Measurements from ENCODE around the gene SNRPA.
"Not testable (repeated sequence)": the region's sequence is repeated elsewhere in the genome, so short reads cannot be mapped to it uniquely, and the experiment has no call there.

Gene SNRPA

DNA sequence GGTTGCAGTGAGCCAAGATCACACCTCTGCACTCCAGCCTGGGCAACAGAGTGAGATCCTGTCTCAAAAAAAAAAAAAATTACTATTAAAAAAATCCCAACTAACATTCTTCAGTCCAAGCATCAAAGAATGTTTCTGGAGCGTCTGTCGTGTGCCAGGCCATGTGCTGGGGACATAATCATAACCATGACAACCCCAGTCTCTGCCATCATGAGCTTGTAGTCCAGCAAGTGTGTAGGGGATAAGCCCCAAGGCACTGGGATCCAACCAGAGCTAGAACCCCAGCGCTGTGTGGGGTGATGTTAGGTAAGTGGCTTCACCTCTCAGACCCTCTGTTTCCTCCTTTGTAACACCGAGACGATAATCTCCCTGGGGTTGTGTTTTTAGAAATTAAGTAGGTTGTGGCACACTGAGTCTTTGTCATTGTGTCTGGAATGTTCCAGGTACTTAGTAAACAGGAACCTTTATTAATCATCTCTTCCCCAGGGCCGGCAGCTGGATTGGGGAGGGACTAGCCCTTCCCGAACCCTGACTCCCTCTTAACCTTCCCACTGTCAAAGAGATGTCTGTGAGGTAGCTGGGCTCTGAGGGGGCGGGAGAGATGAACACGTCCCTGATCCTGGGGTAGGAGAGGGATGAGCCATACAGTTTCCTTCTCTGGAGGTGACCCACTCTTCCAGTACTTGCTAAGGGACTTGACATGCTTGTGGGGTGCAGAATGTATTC lies 28.9 kb upstream of the SNRPA start:
- DNase-seq: no peak

DNA sequence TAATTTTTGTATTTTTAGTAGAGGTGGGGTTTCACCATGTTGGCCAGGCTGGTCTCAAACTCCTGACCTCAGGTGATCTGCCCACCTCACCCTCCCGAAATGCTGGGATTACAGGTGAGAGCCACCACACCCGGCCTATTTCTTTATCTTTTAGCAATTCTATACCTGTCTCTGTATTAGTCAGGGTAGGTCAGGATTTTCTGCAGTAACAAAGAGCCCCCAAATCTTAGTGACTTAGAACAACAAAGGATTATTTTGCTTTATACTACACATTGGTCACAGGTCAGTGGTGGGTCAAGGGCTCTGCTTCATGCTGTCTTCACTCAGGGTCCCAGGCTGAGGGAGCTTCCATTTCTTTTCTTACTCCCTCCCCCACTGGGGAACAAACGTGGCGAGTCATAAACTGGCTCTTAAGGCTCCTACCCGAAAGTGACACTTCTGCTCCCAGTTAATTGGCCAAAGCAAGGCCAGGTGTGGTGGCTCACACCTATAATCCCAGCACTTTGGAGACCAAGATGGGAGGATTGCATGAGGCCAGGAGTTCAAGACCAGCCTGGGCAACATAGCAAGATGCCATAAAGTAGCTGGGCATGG lies 27.2 kb upstream of the SNRPA start:
- no peak for DNase-seq

DNA sequence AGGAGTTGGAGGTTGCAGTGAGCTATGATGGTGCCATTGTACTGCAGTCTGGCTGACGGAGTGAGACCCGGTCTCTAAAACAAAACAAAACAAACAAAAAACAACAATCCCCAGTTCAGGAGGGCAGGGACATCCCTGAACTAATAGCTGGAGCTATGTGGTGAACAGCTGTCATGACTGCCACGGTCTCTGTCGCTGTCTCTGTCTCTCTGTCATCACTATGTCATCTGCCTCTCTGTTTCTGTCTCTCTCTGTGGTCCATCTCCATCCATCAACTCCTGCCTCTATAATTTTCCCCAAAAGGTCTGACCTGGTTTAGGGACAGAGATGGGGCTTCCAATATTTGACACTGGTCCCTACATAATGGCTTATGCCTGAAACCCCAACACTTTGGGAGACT lies 26.7 kb upstream of the SNRPA start:
- no peak for DNase-seq

DNA sequence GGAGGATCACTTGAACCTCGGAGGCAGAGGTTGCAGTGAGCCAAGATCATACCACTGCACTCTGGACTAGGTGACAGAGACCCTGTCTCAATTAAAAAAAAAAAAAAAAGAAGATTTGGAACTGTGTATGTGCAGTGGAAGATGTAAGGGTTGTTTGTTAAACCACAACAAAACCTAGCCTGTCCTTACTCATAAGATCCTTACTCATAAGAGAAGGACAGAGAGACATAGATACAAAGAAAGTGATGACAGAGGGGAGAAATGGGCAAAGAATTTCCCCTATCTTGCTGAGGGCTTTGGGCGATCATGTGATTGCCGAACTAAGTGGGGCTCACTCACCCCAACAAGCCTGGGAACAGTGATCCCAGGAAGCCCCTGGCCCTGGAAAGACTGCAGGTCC lies 26.1 kb upstream of the SNRPA start:
- no peak for DNase-seq

DNA sequence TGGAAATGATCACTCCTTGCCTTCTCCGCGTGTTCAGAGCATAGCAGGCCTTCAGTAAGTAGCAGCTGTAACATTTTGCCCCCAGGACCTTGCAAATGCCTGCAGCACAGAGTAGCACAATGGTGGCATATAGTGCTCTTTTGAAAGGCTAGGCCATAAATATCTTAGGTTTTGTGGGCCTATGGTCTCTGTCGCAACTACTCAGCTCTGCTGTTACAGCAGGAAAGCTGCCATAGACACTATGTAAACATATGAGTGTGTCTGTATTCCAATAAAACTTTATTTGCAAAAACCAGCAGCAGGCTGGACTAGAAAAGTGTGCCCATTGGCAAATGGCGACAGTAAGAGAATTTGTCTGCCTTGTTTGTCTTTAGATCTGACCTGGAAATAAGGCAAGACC lies 24.7 kb upstream of the SNRPA start:
- DNase-seq: no peak

DNA sequence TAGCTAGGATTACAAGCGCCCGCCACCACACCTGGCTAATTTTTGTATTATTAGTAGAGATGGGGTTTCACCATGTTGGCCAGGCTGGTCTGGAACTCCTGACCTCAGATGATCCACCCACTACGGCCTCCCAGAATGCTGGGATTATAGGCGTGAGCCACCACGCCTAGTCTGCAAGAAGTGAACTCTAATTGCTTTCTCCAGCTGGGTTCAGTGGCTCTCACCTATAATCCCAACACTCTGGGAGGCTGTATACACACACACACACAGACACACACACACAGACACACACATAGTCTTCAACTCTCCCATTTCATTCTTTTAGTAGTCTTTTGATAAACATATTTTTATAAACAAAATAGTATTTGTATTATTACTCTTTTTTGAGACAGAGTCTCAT lies 20.9 kb upstream of the SNRPA start:
- not testable (repeated sequence) for DNase-seq

DNA sequence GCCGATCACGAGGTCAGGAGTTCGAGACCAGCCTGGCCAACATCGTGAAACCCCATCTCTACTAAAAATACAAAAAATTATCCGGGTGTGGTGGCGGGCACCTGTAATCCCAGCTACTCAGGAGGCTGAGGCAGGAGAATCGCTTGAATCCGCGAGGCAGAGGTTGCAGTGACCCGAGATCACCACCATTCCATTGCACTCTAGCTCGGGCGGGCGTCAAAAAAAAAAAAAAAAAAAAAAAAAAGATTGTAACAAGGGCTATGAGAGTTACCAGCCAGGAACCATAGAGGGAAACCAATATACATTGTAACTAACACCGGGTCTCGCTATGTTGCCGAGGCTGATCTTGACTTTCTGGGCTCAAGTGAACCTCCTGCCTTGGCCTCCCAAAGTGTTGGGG lies 18.7 kb upstream of the SNRPA start:
- not testable (repeated sequence) for DNase-seq

DNA sequence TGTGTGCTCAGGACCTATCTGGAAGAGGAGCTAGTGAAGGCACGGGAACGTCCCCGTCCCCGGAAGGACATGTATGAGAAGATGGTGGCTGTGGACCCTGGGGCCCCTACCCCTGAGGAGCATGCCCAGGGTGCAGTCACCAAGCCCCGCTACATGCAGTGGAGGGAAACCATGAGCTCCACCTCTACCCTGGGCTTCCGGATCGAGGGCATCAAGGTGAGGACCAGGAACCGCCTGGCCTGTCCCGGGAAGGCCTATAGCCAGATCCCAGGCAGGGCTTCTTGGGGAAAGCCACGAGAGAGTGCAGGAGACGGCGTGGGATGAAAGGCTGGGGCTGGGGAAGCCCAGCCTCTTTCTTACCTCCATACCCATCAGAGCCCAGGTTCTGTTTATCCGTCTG lies 17.9 kb upstream of the SNRPA start:
- no peak for DNase-seq

DNA sequence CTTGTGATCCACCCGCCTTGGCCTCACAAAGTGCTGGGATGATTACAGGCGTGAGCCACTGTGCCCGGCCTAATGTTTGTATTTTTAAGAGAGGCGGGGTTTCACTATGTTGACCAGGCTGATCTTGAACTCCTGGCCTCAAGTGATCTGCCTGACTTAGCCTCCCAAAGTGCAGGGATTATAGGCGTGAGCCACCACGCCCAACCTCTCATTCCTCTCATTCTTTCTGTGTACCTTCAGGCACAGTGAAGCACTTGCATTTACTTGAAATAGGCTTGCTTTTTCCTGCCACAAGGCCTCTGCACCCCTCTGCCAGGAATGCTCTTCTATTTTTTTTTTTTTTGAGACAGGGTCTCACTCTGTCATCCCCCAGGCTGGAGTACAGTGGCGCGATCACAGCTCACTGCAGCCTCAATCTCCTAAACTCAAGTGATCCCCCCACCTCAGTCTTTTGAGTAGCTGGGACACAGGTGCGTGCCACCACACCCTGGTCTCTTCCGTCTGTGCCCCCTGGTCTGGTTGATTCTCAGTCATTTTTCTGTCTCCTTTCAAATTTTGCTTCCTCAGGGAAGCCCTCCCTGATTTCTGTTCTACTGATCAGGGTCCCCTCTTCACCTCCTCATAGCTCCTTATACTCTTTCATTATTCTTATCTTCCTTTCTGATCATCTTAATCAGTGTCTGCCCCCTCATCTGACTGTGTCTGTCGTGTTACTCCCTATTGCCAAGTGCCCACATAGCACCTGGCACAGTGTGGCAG lies 15.8 kb upstream of the SNRPA start:
- no peak for DNase-seq

DNA sequence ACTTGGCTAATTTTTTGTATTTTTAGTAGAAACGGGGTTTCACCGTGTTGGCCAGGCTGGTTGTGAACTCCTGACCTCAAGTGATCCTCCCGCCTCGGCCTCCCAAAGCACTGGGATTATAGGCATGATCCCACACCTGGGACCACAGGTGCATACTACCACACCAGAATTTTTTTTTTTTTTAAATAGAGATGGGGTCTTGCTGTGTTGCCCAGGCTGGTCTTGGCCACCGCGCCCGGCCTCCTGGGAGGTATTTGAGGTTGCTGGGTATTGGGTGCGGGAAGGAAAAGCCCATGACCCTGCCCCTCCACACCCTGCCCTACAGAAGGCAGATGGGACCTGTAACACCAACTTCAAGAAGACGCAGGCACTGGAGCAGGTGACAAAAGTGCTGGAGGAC lies 14.3 kb upstream of the SNRPA start:
- no peak for DNase-seq

DNA sequence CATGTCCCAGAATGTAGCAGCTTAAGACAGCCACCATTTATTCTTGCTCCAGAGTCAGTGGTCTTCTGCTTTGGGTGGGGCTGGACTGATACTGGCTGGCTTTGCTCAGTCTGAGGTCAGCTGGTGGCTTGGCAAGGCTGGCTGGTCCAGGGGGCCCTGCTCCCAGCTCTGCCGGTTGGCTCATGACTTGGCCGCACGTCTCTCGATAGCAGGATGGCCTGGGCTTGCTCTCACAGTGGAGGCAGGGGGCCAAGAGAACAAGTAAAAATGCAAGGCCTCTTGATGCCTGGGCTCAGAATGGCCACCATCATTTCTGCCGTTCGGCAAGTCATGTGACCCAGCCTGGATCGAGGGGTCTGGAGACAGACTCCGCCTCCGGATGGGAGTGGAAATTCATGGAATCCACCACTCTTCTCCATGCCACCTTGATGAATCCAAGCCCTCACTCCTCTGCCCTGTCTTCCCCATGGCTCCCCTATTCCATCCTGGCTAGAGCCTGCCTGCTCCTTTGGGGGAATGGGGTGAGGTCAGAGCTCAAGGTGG lies 13.8 kb upstream of the SNRPA start:
- no peak for DNase-seq

DNA sequence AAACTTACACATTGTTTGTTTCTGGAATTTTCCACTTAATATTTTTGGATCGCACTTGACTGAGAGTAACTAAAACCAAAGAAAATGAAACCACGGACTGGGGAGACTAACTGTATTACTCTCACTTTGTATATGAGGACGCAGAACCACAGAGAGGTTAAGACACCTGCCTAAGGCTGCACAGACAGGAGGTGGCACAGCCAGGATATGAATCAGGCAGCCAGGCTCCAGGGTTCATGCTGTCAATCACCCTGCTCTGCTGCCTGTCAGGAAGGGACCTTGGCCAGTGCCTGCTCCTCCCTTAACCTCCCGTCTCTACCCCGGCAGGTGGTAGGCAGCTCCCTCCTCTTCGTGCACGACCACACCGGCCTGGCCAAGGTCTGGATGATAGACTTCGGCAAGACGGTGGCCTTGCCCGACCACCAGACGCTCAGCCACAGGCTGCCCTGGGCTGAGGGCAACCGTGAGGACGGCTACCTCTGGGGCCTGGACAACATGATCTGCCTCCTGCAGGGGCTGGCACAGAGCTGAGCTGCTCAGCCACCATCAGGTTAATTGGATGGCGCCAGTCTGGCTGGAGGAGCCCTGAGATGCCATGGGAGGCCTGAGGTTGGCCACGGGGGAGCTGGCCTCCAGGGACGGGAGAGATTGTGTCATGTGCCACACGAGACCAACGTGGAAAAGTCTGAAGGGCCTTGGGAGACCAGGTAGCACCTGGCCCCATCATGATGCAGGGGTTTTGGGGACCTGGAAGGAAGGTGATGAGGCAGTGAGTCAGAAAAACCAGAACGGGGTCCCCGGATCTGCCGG lies 11.8 kb upstream of the SNRPA start:
- no peak for DNase-seq

DNA sequence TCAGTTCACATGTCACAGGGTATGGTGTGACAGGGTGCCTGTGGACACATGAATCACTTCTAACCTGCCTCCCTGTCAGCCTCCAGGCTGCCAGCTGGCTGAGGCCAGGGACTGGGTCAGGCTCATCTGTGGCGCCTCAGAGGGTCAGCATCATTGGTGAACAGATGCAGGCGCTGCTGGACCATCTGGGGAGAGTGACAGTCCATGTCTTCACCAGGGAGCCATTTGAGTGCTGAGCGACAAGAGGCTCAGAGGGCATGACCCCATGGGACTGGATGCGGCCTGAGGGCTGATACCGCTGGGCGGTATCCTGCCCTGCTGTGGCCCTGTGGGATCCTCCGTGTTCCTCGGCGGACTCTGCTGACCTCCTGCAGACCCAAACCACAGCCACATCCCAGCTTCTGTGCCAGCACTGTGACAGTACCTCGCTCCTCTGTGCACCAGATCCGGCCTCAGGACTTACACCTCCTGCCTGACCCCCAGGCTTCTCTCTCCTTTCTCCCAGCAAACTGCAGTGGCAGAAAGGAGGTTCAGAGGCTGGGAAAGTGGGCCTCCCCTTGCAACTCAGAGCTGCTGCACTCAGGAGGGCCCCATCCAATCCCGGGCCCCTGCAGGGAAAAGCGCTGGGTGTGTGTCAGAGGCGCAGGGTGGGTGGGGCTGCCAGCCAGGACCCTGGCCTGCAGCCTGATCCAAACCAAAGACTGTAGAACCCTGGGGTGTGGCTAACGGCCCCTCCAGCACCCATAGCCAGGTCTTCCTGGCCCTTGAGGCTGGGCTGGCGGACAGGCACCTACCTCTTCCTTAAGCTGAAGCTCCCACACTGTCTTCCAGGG lies 10.9 kb upstream of the SNRPA start:
- DNase-seq: no peak

DNA sequence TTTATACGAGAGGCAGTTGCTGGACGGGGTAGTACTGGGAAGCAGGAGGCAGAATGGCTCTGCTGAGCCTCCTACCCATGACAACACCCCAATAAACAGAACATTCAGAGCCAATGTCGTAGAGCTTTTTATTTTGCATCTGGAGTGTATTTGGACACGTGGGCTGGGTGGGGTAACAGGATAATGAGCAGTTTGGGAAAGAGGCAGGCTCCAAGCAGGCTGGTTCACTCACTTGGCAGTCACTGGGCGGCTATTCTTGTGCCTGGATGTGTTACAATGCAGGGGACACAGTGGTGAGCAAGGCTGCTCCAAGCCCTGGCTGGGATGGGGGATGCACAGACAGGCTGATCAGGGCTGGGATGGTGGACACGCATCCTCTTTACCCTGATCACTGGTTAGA lies 10.3 kb upstream of the SNRPA start:
- no peak for DNase-seq

DNA sequence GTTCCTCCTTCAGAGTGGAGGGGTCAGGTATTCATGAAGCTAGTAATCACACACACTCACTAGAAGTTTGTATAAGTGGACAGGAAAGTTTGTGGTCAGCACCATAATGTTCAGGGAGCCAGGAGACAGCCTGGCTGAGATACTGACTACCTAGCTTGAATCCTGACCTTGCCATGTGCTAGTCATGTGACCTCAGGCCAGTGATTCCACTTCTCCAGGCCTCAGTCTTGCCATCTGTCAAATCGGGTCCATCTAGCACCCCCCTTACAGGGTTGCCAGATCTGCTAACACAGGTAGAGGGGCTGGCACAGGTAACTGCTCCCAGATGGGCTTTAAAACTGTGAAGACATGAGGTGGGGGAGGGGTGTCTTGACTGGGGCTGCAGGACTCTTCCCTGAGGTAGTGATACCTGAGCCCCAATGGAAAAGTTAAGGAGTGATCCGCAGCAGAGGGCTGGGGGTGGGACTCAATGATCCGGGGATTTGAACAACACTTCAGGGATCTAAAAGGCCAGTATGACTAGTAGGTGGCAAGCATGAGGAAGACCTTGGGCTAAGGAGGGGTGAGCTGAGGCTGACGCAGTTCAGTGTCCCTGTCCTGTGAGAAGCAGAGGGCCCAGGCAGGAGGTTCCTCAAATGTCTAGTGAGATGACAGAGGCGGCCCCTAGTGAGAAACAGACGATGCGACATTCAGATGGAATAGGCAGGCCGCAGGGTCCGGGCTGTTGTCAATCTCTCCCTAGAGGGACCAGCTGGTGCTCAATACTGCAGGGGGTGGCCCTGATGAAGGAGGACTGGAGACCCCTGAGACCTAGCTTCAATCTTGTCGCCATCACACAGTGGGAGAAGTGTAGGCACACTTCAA lies 9.2 kb upstream of the SNRPA start:
- peak; percentile 35 for DNase-seq

DNA sequence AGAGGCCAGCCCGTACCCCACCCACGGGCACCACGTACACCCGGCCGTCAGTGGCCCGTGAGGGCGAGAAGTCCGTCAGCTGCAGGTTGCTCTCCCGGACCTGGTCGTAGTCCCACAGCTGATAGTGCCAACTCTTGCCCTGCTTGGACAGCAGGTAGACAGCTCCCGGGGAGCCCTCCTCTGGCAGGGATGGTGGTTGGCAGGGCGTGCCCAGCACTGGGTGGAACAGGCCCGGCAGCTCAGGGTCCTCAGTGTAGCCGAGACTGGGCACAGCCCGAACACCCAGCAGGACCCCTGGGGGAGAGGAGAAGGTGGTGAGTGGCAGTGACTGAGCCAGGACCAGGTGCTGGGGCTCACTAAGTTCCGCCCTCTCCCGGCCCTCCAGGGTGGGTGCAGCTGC lies 8.5 kb upstream of the SNRPA start:
- no peak for DNase-seq

DNA sequence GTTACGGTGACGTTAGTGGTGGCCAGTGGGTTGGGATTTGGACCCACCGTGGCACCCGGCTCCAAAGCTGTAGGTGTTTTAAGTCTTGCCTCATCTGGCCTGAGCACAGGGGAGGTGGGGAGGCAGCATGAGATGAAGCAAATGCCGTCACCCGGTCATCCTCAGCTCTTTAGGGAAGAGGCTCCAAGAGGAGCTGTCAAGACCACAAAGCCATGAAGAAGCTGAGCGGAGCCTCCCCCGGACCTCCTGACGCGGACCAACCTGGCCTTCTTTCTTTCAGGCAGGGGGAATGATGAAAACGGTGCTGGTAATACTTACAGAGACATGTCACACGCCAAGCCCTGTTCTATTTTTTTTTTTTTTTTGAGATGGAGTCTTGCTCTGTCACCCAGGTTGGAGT lies 8.1 kb upstream of the SNRPA start:
- DNase-seq: no peak

DNA sequence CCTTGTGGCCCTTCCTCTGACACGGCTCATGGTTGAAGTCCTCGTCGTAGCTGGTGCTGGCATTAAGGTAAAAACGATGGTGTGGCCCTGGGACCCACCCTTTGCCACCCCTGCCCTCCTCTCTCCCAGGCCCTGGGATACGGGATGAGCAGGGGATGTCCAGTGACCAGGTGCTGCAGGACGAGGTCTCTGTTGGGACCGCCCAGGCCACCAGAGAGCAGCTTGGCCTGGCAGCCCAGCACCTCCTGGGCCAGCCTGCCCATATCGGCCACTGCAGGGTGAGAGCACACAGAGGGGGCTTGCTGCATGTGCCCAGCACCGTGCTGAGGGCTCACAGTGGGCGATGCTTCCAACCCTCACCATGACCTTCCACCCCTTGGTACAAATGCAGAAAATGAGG lies 7.1 kb upstream of the SNRPA start:
- no peak for DNase-seq

DNA sequence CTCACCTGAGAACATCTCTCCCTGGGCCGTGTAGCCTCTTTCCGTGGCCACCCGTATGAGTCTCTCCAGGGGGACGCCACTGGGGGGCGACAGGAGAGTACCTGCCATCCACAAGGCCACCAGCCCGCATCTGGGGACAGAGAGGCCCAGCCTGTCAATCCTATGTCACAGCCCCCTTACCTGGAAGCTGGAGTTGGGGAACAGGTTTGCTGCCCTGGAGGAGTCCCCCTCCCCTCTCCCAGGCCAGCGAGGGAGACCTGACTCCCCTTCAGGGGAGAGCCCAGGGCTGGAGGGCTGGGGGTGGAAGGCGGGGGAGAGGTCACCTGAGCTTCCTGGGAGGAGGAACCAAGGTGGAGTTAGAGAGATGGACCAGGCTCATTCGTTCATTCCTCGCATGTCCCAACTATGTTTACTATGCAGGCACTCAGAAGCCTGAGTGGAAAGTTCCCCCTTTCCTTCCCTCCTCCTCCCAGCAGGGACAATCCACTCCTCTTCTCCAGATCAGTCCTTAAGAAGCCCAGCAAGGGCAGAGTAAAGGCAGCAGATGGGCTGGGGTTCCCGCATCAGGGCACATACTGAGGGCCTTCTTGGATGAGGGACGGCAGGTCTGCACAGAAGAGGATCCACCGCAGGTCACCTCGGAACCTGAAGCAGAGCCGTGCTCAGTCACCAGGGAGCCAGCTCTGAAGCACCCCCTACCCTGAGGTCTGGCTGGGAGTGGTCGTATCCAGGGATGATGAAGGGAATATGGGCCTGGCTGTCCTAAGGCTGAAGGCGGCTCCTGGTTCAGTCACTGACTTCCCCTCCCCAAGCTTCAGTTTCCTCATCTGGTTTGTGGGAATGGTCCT lies 6.2 kb upstream of the SNRPA start:
- no peak for DNase-seq

DNA sequence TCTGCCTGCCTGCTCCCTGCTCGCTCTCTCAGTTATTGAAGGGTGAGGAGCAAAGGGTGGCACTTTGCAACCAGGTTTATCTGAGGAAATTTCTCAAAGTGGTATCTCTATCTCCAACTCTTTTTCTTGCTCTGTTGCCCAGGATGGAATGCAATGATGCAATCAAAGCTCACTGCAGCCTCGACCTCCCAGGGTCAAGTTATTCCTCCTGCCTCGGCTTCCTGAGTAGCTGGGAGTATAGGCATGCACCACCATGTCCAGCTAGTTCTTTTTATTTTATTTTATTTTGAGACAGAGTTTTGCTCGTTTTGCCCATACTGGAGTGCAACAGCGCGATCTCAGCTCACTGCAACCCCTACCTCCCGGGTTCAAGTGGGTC lies 5.6 kb upstream of the SNRPA start:
- DNase-seq: no peak

All from suppressor macrophage treated with lipopolysaccharide for 4 hours (primary cell).